Activated CD4-positive, CD25-positive, alpha-beta regulatory T cell treated with anti-CD3 and anti-CD28 coated beads, Interleukin-2, amount 50 U/mL, for 24 hours (primary cell): ENCODE data around the gene MEGF6.
A peak's percentile ranks its signal among the peaks of the same experiment; 100 is the strongest.
"Not testable (repeated sequence)": the region's sequence is repeated elsewhere in the genome, so short reads cannot be mapped to it uniquely, and the experiment has no call there.

Experiments
- ATAC-seq, 2 donors: fragments of 150-1000 bp; cut with Tn5 transposase; one replicate each; pipeline ENCODE4 v1.10.0; 2021; ENCODE audit warnings: mild to moderate bottlenecking in 1 of 2, moderate library complexity in 1 of 2

MEGF6 gene

DNA sequence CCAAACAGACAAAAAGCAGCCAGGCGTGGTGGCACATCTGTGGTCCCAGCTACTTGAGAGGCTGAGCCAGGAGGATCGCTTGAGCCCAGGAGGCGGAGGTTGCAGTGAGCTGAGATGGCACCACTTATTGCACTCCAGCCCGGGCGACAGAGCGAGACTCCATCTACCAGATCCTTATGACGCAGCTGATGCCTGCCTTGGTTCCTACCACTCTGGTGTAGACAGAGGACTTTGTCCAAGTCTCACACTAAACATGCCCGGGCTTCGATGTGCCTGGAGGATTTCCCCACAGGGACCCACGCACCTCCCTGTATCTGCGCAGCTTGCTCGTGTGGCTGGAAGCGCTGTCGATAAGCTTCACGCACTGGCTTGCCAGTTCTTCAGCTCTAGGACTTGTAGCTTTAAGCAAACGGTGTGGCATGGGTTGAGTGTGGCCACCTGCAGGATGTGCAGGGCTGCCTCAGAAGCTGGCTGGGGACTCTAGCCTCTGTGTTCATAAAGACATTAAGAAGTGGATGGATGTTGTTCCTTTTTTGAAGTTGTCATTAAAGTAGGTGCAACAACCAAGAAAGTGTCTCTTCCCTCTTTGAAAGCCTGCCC lies 18.4 kb upstream of the MEGF6 start:
- ATAC-seq: no peak

DNA sequence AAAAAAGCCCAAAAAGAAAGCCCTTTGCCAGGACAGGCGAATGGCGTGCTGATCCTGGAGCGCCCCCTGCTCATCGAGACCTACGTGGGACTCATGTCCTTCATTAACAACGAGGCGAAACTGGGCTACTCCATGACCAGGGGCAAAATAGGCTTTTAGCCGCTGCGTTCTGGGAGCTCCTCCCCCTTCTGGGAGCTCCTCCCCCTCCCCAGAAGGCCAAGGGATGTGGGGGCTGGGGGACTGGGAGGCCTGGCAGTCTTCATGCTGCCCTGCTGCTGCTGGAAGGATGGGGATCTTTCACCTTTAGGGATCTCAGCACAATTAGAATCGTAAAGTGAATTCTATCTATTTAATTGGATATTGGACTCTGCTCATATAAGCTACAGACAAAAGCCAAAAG lies 17.1 kb upstream of the MEGF6 start:
- ATAC-seq: no peak

DNA sequence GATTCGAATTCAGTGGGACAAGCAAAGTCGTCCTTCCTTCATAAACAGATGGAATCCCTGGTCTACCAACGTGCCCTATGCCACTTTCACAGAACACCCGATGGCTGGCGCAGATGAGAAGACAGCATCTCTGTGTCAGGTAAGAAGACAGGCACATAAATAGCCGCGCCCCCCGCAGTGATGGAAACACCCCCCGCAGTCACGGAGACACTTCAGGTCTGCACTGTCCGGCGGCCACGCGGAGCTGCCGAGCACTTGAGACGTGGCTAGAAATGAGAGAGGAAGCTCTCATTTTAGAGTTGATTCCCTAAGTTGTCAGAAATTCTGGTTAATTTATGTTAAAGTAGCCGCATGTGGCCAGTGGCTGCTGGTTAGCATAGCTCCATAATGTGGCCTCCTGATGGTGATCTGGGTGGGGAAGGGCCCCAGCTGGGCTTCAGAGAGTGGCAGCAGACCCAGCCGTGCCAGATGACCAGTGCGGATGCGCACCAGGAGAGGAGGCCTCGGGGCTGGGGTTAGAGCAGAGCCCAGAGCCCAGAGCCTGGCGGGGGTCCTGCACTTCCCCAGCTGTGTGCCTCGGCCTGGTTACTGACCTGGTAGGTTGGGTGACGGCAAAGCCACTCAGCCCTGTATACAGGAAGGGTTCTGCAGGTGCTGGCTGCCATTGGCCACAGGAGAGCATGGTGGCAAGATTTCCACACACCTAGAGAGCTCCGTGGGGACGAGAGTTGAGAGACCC lies 16.4 kb upstream of the MEGF6 start:
- no peak for ATAC-seq

DNA sequence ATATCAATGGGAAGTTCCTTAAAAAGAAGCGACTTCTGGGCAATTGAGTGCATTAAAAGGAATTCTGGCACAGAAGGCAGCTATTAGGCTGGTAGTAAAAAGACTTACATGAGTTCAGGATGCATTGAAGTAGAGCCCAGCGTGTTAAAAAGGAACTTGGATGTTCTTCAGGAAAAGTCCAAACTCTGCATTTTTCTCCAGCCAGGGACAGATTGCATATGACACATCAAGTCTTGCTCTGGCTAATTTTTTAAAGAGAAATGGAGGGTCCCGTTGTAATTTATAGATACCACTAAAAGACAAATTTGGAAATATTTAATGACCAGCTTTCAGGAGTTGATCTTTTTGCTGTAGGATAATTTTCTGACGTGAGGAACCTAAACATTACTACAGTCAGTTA lies 14.7 kb upstream of the MEGF6 start:
- no peak for ATAC-seq

DNA sequence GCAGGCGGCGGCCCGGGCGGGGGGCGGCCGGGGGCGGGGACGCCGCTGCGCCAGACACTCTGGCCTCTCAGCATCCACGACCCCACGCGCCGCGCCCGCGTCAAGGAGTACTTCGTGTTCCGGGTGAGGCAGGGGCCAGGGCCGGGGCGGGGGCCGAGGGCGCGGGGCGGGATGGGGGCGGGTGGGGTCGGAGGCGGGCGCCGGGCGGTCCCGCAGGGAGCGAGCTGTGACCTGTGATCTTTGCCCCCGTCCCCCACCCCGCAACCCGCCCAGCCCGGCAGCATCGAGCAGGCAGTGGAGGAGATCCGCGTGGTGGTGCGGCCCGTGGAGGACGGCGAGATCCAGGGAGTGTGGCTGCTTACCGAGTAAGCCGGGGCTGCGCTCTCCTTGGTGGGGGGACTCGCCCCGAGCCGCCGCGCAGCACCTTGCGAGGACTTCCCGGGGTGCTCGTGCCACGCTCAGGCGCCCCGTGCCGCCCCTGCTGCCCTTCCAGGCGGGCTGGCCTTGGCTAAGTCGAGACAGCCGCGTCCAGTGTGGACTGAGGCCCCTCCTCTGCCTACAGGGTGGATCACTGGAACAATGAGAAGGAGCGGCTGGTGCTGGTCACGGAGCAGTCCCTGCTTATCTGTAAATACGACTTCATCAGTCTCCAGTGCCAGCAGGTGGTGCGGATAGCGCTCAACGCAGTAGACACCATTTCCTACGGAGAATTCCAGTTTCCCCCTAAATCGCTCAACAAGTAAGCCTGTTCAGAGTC lies 14.0 kb upstream of the MEGF6 start:
- peak; percentile 12 to 21 for ATAC-seq

DNA sequence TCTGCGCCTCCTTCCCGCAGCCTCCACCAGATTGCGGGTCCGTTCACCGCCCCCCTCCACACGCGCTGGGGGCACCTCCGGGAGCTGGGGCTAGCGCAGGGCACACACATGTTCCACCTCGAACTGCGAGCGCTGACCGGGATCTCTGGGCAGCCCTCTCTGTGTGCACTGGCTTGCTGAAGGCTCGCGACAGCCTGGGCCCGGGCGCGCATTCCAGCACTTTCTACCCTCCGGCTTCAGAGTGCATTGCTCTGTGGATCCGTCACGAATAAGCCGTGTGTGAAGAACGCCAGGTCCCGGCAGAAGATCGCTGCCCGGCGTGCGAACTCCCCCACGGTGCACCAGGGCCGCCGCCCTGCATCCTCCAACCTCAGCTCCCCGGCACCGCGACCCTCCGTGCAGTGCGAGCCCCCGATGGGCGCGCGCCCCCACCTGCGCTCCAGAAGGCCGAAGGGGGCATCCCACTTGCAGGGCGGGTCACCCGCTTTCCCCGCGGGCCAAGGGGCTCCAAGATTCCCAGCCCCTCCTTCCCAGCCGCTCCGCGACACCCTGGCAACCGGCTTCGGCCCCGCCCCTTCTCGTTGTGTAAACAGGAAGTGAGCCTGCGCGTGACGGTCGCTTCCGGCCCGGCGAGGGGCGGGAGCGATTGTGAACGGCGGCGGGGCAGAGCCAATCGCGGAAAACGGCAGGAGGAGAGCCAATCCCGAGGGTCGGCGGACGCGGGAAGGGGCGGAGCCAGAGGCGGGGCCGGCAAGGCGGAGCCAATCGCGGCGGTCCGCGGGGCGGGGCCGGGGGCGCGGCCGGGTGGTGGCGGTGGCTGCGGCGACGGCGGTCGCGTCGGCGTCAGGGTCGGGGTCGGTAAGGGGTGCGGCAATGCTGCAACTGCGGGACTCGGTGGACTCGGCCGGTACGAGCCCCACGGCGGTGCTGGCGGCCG lies 13.2 kb upstream of the MEGF6 start, which contains the start of gene TPRG1L:
TSS of gene TPRG1L (plus strand) at position 816 of the 937 bp plus-strand sequence. CDS start at position 874, 58 bp downstream.
- peak; percentile 94 for ATAC-seq

DNA sequence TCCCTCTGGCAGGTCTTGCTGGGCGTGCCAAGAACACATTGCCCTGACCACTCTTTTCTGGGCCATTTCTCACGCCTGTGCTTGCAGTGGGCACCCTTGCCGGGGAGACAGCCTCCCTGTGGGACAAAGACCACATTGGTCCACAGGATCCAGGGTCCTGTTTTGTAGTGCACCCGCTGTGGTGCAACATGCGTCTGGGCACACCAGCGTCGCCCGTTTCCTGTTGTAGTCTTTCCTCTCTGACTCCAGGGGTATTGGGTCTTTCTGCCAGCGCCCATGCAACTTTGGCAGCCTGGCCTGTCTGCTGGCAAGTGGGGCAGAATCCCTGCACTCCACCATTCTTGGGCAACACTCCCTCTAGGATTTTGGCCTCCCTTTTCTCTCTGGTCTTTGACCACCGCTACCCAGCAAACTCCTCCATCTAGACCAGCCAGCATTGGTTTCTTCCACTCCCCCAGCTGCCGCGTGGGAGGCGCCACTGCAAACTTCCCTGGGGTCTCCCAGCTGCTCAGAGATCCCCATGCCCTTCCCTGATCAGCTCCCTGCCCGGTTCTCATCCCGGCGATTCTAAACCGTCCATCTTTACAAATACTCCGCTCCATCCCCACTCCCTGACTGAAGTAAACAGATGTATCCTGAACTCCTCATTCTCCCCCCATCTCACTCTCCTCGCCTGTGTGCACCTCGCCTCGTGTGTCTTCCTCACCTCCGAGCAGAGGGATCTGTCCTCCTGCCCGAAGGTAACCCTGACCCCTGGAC lies 12.3 kb upstream of the MEGF6 start:
- no peak for ATAC-seq

DNA sequence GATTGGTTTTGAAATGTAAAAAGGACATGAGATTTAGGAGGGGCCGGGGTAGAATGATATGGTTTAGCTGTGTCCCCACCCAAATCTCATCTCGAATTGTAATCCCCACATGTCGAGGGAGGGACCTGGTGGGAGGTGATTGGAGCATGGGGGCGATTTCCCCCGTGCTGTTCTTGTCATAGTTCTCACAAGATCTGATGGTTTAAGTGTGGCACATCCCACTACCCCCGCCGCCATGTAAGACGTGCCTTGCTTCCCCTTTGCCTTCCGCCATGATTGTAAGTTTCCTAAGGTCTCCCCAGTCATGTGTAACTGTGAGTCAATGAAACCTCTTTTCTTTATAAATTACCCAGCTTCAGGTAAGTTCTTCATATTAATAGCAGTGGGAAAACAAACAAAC lies 10.8 kb upstream of the MEGF6 start:
- not testable (repeated sequence) for ATAC-seq

DNA sequence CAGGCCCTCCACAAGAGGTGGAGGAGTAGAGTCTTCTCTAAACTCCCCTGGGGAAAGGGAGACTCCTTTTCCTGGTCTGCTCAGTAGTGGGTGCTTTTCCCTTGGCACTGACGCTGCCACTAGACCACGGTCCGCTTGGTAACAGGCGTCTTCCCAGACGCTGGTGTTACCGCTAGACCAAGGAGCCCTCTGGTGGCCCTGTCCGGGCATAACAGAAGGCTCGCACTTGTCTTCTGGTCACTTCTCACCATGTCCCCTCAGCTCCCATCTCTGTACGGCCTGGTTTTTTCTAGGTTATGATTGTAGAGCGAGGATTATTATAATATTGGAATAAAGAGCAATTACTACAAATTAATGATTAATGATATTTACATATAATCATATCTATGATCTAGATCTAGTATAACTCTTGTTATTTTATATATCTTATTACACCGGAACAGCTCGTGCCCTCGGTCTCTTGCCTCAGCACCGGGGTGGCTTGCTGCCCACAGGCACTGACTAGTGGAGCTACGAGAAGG lies 9.9 kb upstream of the MEGF6 start:
- not testable (repeated sequence) for ATAC-seq

DNA sequence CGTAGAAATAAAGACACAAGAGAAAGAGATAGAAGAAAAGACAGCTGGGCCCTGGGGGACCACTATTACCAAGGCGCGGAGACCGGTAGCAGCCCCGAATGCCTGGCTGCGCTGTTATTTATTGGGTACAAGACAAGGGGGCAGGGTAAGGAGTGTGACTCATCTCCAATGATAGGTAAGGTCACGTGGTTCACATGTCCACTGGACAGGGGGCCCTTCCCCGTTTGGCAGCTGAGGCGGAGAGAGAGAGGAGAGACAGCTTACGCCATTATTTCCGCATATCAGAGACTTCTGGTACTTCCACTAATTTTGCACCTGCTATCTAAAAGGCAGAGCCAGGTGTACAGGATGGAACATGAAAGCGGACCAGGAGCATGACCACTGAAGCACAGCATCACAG lies 9.4 kb upstream of the MEGF6 start:
- ATAC-seq: no peak

DNA sequence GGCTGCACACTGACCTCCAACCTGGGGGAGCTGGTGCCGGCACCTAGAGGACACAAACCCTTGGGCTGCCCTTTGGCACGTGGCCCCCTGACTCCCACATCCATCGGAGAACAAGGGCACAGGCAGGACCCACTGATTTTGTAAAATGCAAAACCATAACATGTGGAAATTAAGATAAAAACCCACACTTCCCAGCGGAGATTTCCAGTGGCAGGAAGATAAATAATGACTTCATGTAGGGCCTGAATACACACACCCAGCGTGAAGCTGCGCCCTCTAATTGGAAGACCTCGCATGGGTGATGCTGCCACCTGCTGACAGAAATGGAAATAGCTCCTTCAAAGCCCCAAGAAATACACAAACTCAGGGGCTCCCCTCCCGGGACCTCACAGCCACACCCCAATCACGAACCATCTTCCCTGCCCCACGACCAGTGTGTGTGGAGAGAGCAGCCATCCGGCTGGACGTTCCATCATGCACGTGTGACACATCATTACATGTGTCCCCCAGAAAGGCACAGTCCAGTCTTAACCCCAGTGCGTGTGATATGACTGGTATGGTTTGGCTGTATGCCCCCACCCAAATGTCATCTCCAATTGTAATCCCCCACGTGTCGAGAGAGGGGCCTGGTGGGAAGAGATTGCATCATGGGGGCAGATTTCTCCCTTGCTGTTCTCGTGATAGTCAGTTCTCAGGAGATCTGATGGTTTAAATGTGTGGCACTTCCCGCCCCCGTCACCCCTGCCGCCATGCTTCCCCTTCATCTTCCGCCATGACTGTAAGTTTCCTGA lies 7.8 kb upstream of the MEGF6 start:
- peak; percentile 82 to 86 for ATAC-seq

DNA sequence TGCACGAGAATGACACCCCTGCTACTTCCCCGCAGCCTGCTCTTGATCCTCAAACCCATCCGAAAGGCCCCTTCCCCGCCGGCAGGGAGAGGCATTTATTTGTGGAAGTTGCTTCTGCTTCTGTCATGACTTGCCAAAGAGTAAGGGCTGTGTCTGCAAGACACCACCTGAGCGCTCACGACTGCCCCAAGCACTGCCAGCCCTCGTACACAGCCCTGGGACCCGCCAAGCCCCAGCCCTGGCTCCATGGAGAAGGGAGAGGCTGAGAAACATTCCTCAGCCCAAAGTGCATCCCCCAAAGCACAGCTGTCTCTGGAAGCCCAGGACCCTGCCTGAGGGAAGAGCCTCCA lies 7.2 kb upstream of the MEGF6 start:
- ATAC-seq: no peak

DNA sequence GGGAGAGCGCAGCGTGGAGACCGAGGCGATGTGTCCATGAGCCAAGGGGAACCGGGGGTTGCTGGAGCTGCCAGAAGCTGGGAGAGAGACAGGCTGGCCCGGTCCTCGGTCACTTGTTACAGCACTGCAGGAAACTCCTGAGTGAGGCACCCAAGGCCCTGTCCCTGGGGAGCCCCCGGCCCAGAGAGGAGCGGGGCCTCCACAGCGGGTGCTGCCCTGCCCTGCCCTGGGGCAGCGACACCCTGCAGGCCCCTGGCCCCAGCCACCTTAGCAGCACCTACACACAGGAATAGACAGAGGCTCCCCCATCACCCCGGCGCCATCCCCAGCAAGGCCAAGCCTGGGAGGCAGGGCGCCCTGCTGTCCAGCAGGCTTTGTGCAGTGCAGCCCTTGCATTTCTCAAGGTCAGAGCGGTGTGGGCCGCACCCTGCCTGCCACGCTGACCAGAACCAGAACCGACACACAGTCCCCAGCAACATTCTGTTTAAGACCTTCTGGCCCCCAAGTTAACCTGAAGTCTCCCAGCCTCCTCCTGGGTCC lies 6.6 kb upstream of the MEGF6 start:
- no peak for ATAC-seq

DNA sequence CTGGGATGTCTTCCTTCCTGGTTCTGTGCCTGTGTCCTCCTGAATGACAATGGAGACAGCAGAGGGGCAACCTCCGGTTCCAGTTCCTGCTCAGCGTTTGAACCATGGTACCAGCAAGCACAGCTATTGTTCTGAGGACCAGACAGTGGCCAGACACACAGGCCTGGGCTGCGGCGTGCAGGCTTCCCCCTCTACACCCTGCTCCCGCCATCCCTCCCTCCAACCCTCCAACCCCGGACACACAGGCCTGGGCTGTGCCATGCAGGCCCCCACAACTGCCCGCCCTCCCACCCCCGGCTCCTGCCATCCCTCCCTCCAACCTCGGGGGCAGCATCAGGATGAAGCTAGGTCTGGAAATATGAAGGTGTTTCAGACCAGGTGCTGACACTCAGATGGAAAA lies 5.6 kb upstream of the MEGF6 start:
- no peak for ATAC-seq

DNA sequence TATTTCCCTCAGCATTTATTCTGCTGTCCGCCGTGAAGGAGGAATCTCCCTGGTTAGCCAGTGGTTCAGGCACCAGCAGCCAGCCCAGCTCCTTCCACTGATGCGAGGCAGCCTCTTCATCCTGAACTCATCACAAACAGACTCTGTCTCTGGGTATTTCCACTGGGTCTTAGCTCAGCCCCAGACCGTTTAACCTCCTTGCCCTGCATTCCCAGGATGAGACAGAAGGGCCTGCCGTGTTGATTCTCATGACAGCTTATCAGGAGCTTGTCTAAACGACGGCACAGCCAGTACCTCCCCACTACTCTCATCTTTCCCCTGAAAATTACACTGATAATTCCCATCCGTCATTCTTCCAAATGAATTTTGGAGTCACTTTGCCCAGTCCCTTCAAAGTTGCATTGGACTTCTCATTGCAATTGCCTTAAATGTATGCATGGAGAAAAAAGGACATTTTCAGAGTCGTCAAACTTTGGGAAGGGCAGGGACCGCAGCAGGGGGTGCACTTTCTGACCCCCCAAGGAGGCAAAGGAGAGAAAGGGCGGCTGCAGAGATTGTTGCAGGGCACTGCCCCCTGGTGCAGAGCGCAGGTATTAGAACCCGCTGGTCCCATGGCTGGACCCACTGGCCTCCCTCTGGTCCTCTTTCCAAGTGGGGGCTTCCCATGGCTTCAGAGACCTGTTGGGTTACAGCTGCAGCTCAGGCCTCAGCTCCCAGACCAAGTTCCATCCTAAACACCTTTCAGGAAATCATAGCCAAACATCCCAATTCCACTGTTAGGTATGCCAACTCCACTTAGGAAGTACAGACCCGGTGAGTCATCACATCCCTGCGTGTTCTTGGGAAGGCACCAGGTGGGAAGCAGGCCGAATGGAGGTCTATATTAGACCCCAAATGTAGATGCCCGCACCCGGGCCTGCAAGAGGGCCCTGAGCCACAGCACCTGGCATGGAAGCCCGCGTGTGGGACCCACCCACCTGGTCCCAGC lies 3.7 kb upstream of the MEGF6 start:
- ATAC-seq: no peak

DNA sequence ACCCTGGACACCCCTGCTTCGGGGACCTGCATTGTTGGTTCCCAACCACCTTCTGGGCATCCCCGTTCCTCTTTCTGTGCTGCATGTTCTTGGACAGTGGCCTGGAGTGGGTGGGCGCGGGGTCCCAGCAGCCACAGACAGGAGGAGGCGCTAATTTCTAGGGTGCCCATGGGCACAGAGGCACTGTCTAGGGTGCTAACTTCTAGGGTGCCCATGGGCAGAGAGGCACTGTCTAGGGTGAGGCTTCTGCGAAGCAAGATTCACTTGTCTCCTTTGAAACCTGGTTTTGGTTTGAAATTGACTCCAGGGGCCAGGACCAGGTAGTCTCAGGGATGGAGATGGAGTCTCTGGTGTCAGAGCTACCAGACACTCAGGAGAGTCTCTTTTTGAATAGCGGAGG lies 815 bp upstream of the MEGF6 start:
- ATAC-seq: no peak

DNA sequence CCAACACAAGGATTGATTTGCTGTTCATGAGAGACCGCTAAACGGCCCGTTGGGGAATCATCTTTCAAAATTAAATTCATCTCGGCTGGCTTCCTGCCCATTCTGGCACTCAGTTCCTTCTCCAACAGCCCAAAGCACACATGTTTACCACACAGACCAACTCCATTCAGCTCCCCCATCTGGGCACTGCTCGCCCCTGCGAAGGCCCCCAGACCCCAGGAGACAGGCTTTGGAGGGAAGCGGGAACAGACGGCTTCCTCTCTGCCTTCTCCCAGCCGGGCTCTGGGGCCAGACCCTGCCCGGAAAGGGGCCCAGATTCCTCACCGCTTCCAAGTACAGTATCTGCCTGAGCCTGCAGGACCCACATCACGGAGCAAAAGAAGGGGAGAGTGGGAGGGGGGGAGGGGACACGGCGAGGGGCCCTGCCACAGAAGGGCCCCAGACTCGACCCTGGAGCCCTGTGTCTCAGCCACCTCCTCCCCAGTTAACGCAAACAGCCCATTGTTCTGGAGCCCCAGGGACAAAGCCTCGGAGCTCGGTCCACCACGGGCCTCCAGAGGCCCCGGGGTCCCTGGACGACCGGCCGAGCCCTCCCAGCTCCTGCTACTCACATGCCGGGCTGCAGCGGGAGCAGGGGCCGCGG lies 660 bp downstream of the MEGF6 start:
- no peak for ATAC-seq

DNA sequence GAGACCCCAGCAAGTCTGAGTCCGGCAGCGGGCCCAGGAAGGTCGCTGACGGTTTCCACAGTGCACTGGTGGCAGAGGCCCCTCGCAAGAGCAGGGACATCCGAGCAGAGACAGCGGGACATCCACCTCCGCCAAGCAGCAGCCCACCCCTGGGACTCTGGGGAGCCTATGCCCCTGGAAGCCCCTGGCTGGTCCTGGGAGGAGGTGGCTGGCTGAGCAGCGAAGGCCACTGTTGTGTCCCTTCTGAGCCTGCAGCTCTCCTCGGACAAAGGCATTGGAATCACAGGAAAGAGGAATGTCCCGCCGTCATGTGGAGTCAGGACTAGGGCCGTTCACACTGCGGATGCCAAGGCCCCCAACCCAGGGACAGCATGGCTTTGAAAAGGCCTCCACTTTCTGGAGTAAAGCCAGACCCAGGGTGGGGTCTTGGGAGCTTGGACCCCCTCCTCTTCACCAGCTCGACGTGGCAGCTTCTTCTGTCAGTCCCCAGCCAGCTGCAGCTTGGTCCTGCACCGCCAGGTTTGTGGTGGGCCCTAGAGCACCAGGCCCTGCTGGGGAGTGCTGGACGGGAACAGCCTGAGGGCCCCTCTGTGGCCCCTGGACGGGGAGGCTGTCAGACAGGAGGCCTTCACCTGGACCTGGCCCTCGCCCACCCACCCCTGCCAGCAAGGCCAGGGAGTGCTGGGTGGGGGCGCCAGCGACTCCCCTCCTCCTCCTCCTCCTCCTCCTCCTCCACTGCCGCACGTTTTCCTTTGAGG lies 1.4 kb downstream of the MEGF6 start:
- ATAC-seq: no peak
